Stimulated activated CD4-positive, alpha-beta T cell treated with anti-CD3 and anti-CD28 coated beads, Interleukin-2, amount 100 ng/mL, for 48 hours (primary cell): ENCODE results near the gene VGLL3.

Experiments used
- DNase-seq, 2 donors: peaks; one replicate each; pipeline ENCODE4 v3.0.0-alpha.2; 2020

VGLL3 gene

DNA sequence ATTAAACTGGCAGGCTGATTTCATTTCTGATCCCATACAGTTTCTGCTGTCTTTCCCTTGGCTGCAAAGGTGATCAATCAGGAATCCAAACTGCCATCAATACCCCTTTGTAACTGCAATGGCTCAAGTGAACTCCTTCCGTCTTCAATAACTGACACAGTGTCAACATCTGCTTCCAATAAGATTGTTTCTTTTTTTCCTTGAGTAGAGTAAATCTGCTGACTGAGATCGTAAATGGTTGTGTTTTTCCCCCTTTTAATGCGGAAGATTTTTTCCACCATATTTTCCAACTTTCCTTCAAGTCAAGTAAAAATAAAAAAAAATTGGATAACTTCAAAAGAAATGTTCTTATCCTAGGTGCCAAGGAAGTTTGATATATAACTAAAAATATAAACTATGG is 48.7 kb downstream of the VGLL3 start:
- no peak for DNase-seq

GRCh38 chr3:86938416-86939105 is 52.4 kb downstream of the VGLL3 start:
- no peak for DNase-seq

DNA sequence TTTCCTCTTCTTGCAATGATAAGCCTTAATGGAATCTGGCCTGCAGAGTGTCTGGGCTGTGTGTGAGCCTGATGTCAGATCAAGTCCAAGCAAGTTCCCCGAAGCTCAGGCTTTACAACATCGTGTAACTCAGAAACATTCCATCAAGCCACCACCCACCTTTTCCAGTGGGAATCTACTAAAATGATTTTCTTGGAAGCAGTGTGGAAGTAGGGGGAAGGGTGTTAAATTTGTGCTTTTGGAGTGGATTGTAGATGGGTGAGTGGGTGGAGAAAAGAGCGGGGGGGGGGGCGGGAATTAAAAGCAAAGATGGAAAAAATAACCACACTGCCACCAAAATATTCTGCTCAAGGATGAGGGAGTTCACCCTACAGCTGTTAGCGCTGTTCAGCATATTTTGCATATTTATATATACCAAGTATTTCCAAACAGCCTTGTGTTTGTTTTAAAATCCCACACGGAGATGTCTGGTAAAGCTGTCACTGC is 53.6 kb downstream of the VGLL3 start:
- no peak for DNase-seq

DNA sequence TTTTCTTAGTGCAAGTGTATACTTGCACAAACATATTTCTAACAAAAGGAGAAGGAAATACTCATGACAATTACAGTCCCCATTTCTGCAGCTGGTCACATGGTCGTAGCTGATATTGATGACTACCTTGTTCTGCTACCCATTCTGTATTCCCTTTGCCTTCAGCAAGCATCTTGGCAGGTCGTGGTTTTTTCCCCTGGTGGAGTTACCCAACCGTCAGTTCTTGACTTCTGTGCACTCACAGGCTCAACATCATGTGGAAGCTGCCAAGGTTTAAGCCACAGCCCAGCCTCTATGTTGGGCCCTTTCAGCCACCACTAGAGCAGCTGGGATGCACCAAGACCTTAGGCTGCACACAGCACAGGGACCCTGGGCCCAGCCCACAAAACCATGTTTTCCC is 56.1 kb downstream of the VGLL3 start:
- no peak for DNase-seq

- no peak for DNase-seq
Measured at GRCh38 chr3:86930831-86931230, 60.1 kb downstream of the VGLL3 start.

GRCh38 chr3:86930181-86930580 is 60.8 kb downstream of the VGLL3 start:
- DNase-seq: no peak

DNA sequence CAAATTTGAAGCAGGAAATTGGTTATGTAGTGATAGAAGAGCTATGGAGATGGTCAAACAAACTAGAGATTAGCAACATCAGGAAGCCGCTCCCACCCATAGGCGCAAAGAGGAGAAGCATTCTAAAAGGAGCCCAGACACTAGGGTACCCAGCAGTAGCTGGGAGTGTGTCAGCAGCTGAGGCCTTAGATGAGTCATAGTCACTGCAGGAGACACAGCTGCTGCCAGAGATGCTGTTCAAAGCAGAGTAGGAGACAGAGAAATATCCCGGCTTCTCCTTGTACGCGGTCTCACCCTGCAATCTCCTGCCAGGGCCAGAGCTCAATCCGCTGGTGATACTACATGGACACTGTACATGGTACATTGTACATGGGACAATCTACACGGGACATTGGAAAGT is 61.9 kb downstream of the VGLL3 start:
- no peak for DNase-seq

- no peak for DNase-seq
Measured at GRCh38 chr3:86923071-86923491, 67.9 kb downstream of the VGLL3 start.

GRCh38 chr3:86921971-86922680 is 68.8 kb downstream of the VGLL3 start:
- DNase-seq: no peak

DNA sequence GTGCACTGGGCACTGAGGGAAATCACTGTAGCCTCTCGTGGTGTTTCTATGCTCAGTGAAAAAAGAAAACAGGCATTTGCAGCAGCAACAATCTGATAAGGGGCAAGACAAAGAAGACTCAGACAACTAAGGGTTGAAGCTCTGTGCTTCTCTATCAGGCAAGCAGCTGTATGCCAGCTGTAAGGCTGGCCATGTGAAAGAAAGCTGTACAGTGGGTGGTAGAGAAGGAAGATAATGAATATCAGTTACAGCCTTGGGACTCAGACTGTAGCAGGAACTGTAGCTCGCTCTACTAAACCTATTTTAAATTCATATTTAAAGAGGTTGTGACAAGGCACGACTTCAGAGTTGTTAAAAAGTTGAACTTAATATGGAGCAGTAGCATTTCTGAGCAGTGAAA is 76.3 kb downstream of the VGLL3 start:
- DNase-seq: no peak

DNA sequence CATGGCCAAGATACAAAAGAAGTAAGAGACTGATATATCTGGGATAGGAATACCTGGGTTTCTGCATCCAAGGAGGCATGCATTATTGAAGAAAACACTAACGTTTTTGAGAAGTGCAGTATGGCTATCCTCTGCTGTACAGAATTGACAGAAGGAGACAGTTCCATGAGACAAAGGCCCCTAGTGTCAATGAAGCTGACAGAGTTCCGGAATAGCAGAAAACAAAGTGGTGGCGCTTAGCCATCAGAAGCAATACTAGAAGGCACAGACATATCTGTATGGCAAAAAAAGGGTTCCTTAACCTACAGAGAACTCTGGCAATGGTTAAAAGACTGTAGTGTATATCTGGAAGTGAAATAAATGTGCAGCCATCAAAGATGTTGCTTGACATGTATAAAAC is 77.8 kb downstream of the VGLL3 start:
- DNase-seq: no peak

- no peak for DNase-seq
Measured at GRCh38 chr3:86895202-86895601, 95.7 kb downstream of the VGLL3 start.

GRCh38 chr3:86890741-86891396 is 100.1 kb downstream of the VGLL3 start:
- DNase-seq: no peak
